HepG2 (cell line): Measurements from ENCODE around the gene DLEC1. TPM values are rescaled to one million over a fixed set of nuclear protein-coding genes. Genes with fewer than 3 reads are reported as not detected.

Experiments
- ATAC-seq: fragments of 200-7000 bp; cut with Tn5 transposase; 3 replicates; pipeline ENCODE4 v1.9.1; 2020; ENCODE audit warnings: mild to moderate bottlenecking, moderate library complexity
- BruUV-seq: library from RNA; stranded (reverse); fragments of 400-500 nt; replicated peaks from 2 replicates; lab custom pipeline; 2021; lab: Mats Ljungman, UMichigan
- CTCF ChIA-PET: fragments of 300-600 bp; formaldehyde crosslinking; extraction: SDS; loops from one replicate; lab custom pipeline; 2021; ENCODE audit warnings: low total read pairs, inconsistent platforms, low intra/inter-chr PET ratio; lab: Yijun Ruan, JAX
- POLR2A ChIA-PET: fragments of 350-600 bp; sonication (Branson Sonifier 250); formaldehyde crosslinking; loops from one replicate; lab custom pipeline; 2020; ENCODE audit warnings: antibody characterized with exemption, inconsistent platforms; lab: Yijun Ruan, JAX
- DNase-seq: peaks from one replicate; pipeline ENCODE4 v3.0.0-alpha.2; 2015; ENCODE audit warnings: low spot score
- FAIRE-seq: peaks from 3 replicates; lab custom pipeline; 2011; peaks lifted over from hg19 to GRCh38; lab: Jason Lieb, UNC
- H2AFZ ChIP-seq: one replicate; pipeline ENCODE4 v1.6.1; 2011; ENCODE audit warnings: low read length, inconsistent platforms
- H3K27ac ChIP-seq: fragments of 300-600 bp; 3 replicates; pipeline ENCODE4 v1.8.0; 2011; ENCODE audit warnings: mixed run types, mild to moderate bottlenecking, mixed read lengths, low read length, inconsistent platforms; ENCODE audit not compliant: insufficient read depth; ENCODE audit errors: extremely low read length
- H3K27me3 ChIP-seq, 2 experiments: fragments of 200-600 bp in 1 of 2; 2 replicates in 1 of 2; 3 replicates in 1 of 2; pipeline versions ENCODE4 v1.6.0 to v1.8.0; 2011; ENCODE audit warnings: low read length in 2 of 2, mild to moderate bottlenecking in 2 of 2, moderate library complexity in 2 of 2, inconsistent platforms in 1 of 2; ENCODE audit not compliant: insufficient read depth in 2 of 2, control insufficient read depth in 1 of 2
- H3K36me3 ChIP-seq, 2 experiments: fragments of 200-600 bp in 1 of 2; replicated peaks in 1 of 2; 2 replicates in 1 of 2; 3 replicates in 1 of 2; pipeline versions ENCODE4 v1.5.1 to v1.8.0; 2011; ENCODE audit warnings: low read length in 2 of 2, inconsistent platforms in 1 of 2; ENCODE audit not compliant: insufficient read depth in 2 of 2, control insufficient read depth in 1 of 2
- H3K4me1 ChIP-seq: 2 replicates; pipeline ENCODE4 v1.5.1; 2012; ENCODE audit warnings: low read length, inconsistent platforms; ENCODE audit not compliant: insufficient read depth
- H3K4me2 ChIP-seq: 2 replicates; pipeline ENCODE4 v1.6.0; 2011; ENCODE audit warnings: low read depth, low read length, inconsistent platforms
- H3K4me3 ChIP-seq, 3 experiments: fragments of 200-600 bp in 1 of 3; sonication (generic), shearing (Covaris generic) in 1 of 3; replicated peaks in 1 of 3; 2 replicates each; pipeline ENCODE4 v1.5.1; 2011 to 2016; ENCODE audit warnings: low read length in 3 of 3, inconsistent platforms in 2 of 3, low read depth in 2 of 3, mild to moderate bottlenecking in 2 of 3, control low read depth in 1 of 3, mixed read lengths in 1 of 3; ENCODE audit not compliant: insufficient read depth in 1 of 3
- H3K79me2 ChIP-seq: one replicate; pipeline ENCODE4 v1.6.1; 2011; ENCODE audit warnings: low read length, inconsistent platforms; ENCODE audit not compliant: insufficient read depth
- H3K9ac ChIP-seq: 2 replicates; pipeline ENCODE4 v1.6.0; 2011; ENCODE audit warnings: mild to moderate bottlenecking, low read depth, low read length, inconsistent platforms; ENCODE audit not compliant: insufficient read depth
- H3K9me3 ChIP-seq: 2 replicates; pipeline ENCODE4 v1.5.1; 2012; ENCODE audit warnings: mild to moderate bottlenecking, low read length
- H4K20me1 ChIP-seq: 2 replicates; pipeline ENCODE4 v1.6.0; 2011; ENCODE audit warnings: inconsistent platforms, mild to moderate bottlenecking, low read length, moderate library complexity; ENCODE audit not compliant: insufficient read depth
- AGO2 ChIP-seq: fragments of 200-400 bp; formaldehyde crosslinking; optimal IDR thresholded peaks from 2 replicates; pipeline ENCODE3; 2017; ENCODE audit warnings: mild to moderate bottlenecking, low read depth, low read length, moderate library complexity
- ARID2 ChIP-seq: sonication (generic); formaldehyde crosslinking; IDR thresholded peaks from 2 replicates; pipeline ENCODE4 v1.8.1; 2022; ENCODE audit warnings: mild to moderate bottlenecking, missing genetic modification reagents, borderline replicate concordance
- KDM6A ChIP-seq: IDR thresholded peaks from 2 replicates; pipeline ENCODE4 v1.6.1; 2016; ENCODE audit warnings: low read depth
- POLR2A ChIP-seq, 2 experiments: IDR thresholded peaks; 2 replicates each; pipeline ENCODE4 v1.6.1; 2011; ENCODE audit warnings: low read depth in 2 of 2, low read length in 2 of 2, mild to moderate bottlenecking in 1 of 2, moderate library complexity in 1 of 2; ENCODE audit not compliant: insufficient read depth in 1 of 2
- RBM39 ChIP-seq: fragments of 200-400 bp; formaldehyde crosslinking; IDR thresholded peaks from one replicate; pipeline ENCODE4 v1.6.1; 2018; ENCODE audit warnings: antibody characterized with exemption, mild to moderate bottlenecking, low read depth, low read length; ENCODE audit not compliant: poor library complexity, severe bottlenecking
- REXO4 ChIP-seq: sonication (generic); formaldehyde crosslinking; IDR thresholded peaks from 2 replicates; pipeline ENCODE4 v1.8.0; 2022; ENCODE audit warnings: missing genetic modification reagents, mild to moderate bottlenecking, borderline replicate concordance
- SATB2 ChIP-seq: sonication (generic); formaldehyde crosslinking; IDR thresholded peaks from 2 replicates; pipeline ENCODE4 v1.5.0; 2020; ENCODE audit warnings: missing genetic modification reagents
- WGBS: methylation state at CpG from one replicate; pipeline ENCODE4 v1.1.6; 2017; ENCODE audit warnings: low lambda C conversion rate; 5-methylcytosine and 5-hydroxymethylcytosine counted together
- in situ Hi-C: cut with HindIII; loops from 2 replicates; pipeline ENCODE4 v1.10.0; 2017; ENCODE audit warnings: low pct_unique_long_range_greater_than_20kb; ENCODE audit not compliant: extremely low pct_ligation_motif_present
- intact Hi-C: fragments of 100-400 bp; cut with micrococcal nuclease; formaldehyde crosslinking; loops from one replicate; pipeline ENCODE4 v1.10.0; 2022; ENCODE audit not compliant: unreplicated experiment
- polyA plus RNA-seq, 8 experiments: library from polyadenylated mRNA; depleted of rRNA in 3 of 8; stranded (reverse) in 7 of 8; unstranded in 1 of 8; fragments of >200 nt; fragmentation: Illumina TruSeq in 4 of 8; extraction: Trizol in 4 of 8; gene quantifications; 2 replicates each; pipeline versions ENCODE4 v1.2.1 to v1.2.3, GENCODE V29; 2011 to 2016; ENCODE audit warnings: low read depth in 4 of 8, missing spikeins in 1 of 8, mixed read lengths in 1 of 8; ENCODE audit not compliant: insufficient read depth in 1 of 8
- total RNA-seq, 5 experiments: library from RNA; depleted of rRNA; stranded (reverse); fragments of >200 nt; fragmentation: Illumina TruSeq; extraction: Trizol; gene quantifications; 2 replicates each; pipeline ENCODE4 v1.2.3, GENCODE V29; 2016; ENCODE audit warnings: low read depth in 1 of 5
- TF ChIP-seq, protein P1 (sequence below): IDR thresholded peaks from 2 replicates; pipeline ENCODE4 v1.6.1; 2016; ENCODE audit warnings: low read depth
- TF ChIP-seq, protein P2 (sequence below): sonication (generic); formaldehyde crosslinking; IDR thresholded peaks from 2 replicates; pipeline ENCODE4 v1.4.0; 2020; ENCODE audit warnings: missing genetic modification reagents
- TF ChIP-seq, protein P3 (sequence below): sonication (generic); formaldehyde crosslinking; conservative IDR thresholded peaks from 2 replicates; pipeline ENCODE4 v1.8.0; 2022; ENCODE audit warnings: missing genetic modification reagents

Gene DLEC1
- total and polyA plus RNA-seq, 2 of the 13 experiments (the other 11 are each of a cell fraction or from before 2014, with no cell fraction given) = 0.09 TPM; not detected in 1

DNA sequence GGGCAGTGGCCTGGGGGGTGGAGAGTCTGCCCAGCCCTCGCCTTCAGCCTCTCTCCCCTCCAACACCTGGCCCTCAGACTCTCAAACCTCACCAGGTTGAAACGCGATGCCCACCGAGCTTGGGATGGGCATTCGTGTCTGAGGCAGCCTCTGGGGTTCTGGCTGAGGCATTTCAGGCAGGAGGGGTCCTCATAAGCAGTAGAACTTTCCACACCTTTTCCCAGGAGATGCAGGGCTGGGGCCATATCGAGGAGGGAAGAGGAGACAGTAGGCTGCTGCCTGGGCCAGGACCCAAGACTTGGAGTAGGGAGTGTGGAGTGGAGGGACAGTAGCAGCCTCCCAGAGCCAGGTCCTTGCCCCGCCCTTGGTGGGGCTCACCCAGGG is 73.4 kb downstream of the DLEC1 start (continued):
- TF ChIP-seq, protein P1, sequence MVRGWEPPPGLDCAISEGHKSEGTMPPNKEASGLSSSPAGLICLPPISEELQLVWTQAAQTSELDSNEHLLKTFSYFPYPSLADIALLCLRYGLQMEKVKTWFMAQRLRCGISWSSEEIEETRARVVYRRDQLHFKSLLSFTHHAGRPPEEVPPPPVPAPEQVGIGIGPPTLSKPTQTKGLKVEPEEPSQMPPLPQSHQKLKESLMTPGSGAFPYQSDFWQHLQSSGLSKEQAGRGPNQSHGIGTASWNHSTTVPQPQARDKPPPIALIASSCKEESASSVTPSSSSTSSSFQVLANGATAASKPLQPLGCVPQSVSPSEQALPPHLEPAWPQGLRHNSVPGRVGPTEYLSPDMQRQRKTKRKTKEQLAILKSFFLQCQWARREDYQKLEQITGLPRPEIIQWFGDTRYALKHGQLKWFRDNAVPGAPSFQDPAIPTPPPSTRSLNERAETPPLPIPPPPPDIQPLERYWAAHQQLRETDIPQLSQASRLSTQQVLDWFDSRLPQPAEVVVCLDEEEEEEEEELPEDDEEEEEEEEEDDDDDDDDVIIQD (CRISPR knock-in tag) = no peak
- TF ChIP-seq ARID2 (CRISPR knock-in tag) (no peak), KDM6A (CRISPR knock-in tag) (no peak), RBM39 (no peak)
- TF ChIP-seq, protein P2, sequence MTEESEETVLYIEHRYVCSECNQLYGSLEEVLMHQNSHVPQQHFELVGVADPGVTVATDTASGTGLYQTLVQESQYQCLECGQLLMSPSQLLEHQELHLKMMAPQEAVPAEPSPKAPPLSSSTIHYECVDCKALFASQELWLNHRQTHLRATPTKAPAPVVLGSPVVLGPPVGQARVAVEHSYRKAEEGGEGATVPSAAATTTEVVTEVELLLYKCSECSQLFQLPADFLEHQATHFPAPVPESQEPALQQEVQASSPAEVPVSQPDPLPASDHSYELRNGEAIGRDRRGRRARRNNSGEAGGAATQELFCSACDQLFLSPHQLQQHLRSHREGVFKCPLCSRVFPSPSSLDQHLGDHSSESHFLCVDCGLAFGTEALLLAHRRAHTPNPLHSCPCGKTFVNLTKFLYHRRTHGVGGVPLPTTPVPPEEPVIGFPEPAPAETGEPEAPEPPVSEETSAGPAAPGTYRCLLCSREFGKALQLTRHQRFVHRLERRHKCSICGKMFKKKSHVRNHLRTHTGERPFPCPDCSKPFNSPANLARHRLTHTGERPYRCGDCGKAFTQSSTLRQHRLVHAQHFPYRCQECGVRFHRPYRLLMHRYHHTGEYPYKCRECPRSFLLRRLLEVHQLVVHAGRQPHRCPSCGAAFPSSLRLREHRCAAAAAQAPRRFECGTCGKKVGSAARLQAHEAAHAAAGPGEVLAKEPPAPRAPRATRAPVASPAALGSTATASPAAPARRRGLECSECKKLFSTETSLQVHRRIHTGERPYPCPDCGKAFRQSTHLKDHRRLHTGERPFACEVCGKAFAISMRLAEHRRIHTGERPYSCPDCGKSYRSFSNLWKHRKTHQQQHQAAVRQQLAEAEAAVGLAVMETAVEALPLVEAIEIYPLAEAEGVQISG (CRISPR knock-in tag) = no peak

DNA sequence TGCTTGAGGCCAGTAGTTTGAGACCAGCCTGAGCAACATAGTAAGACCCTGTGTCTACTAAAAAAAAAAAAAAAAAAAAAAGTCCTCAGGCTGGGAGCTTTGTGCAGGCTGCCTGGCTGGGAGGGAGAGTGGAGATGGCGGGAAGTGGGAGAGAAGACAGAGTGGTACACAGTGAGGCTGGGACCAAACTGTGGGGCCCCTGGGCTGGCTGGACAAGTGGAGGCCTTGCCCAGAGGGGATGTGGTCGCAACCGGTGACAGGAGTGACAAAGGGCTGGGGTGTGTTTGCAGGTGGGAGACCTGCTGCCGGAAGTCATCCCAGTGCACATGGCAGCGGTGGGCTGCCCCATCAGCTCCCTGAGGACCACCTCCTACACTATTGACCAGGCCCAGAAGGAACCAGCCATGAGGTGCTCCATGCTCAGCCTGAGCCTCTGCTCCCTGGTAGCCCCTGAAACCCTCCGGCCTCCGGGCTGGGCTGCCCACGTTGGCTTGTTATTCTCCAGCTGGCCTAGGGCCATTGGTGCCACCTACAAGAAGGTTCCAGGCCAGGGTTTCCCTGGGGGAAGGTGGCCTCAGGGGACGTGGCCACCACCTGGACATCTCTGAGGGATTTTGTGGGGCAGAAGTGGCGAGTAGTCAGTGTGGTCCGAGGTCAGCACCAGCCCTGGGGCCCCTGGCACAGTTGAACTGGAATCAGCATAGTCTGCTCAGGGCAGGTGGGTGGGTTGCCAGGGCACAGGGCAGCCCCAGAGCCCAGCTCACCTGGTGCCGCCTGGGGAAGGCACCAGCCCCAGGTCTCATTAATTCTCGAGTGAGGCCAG is 75.3 kb downstream of the DLEC1 start:
- Histone ChIP-seq H3K79me2 (no peaks in the 10 kb centered on the region), H3K27me3 (peaks cover 5 to 36% of the 10 kb centered on the region in 2 experiments; a peak in 4 of 5 replicates), H3K4me1 (0 out of 2 replicates have a peak, but pooled peaks cover 5% of the 10 kb centered on the region), H3K9me3 (no peaks in the 10 kb centered on the region), H3K36me3 (no peaks in the 10 kb centered on the region), H3K27ac (no peak overlapping the region), H2AFZ (no peak overlapping the region), H3K4me3 (no peak overlapping the region), H3K9ac (no peak overlapping the region), H3K4me2 (no peak overlapping the region), H4K20me1 (peaks cover 7% of the 10 kb centered on the region; the same call in 1 of the 2 replicates)
- no peak for DNase-seq
- BruUV-seq = no TSS peak
- POLR2A ChIA-PET = interaction anchor here (0.7 kb wide), 1 partner anchor 20 kb away, joined by 3 read pairs; no protein-coding TSS in a partner anchor
- 92% methylated on average over 5 of the region's 13 CpGs for WGBS
- in situ Hi-C loops = loop anchor here (10.0 kb wide), 1 partner anchor 161 kb away; no protein-coding TSS in a partner anchor
- peak; percentile 2 for ATAC-seq
- intact Hi-C loops = no loop called here
- TF ChIP-seq AGO2 = peak; percentile 77
- TF ChIP-seq REXO4 (CRISPR knock-in tag) = no peak
- TF ChIP-seq SATB2 = no peak
- TF ChIP-seq, protein P3, sequence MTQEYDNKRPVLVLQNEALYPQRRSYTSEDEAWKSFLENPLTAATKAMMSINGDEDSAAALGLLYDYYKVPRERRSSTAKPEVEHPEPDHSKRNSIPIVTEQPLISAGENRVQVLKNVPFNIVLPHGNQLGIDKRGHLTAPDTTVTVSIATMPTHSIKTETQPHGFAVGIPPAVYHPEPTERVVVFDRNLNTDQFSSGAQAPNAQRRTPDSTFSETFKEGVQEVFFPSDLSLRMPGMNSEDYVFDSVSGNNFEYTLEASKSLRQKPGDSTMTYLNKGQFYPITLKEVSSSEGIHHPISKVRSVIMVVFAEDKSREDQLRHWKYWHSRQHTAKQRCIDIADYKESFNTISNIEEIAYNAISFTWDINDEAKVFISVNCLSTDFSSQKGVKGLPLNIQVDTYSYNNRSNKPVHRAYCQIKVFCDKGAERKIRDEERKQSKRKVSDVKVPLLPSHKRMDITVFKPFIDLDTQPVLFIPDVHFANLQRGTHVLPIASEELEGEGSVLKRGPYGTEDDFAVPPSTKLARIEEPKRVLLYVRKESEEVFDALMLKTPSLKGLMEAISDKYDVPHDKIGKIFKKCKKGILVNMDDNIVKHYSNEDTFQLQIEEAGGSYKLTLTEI (CRISPR knock-in tag) = no peak
- peak in 1 of 2 experiments; percentile 19; a peak in 2 of 4 replicates for TF ChIP-seq POLR2A (IDR thresholded peaks at IDR 0.05; ENCODE audit: insufficient read depth in 1 of 2, low read depth in 2 of 2, low read length in 2 of 2)
- FAIRE-seq = no peak
- CTCF ChIA-PET = no interaction called here
